Measurements from ENCODE around the gene PTPRM. TPM values are rescaled to one million over a fixed set of nuclear protein-coding genes. Genes with fewer than 3 reads are reported as not detected.

Gene PTPRM
- total RNA-seq, 1 donor from 2014 or later = 104 TPM

- DNase-seq = no peak
Observed at GRCh38 chr18:8348051-8348720, 781.1 kb downstream of the PTPRM start.

- DNase-seq = no peak
Observed at GRCh38 chr18:8349608-8350323, 782.6 kb downstream of the PTPRM start.

- DNase-seq = no peak
Observed at GRCh38 chr18:8350628-8351027, 783.5 kb downstream of the PTPRM start.

GRCh38 chr18:8351161-8351560 is 784.0 kb downstream of the PTPRM start:
- no peak for DNase-seq

GRCh38 chr18:8354304-8354703 is 787.2 kb downstream of the PTPRM start:
- DNase-seq = no peak

- DNase-seq = no peak
Observed at GRCh38 chr18:8356001-8356400, 788.9 kb downstream of the PTPRM start.

GRCh38 chr18:8357320-8357719 is 790.2 kb downstream of the PTPRM start:
- no peak for DNase-seq

GRCh38 chr18:8358033-8358765 is 791.1 kb downstream of the PTPRM start:
- no peak for DNase-seq

- no peak for DNase-seq
Observed at GRCh38 chr18:8359076-8359475, 792.0 kb downstream of the PTPRM start.

GRCh38 chr18:8359481-8359880 is 792.4 kb downstream of the PTPRM start:
- DNase-seq = no peak

GRCh38 chr18:8361941-8362471 is 794.9 kb downstream of the PTPRM start:
- DNase-seq = no peak

- no peak for DNase-seq
Observed at GRCh38 chr18:8362863-8363262, 795.7 kb downstream of the PTPRM start.

GRCh38 chr18:8364385-8364784 is 797.3 kb downstream of the PTPRM start:
- DNase-seq = no peak

GRCh38 chr18:8365006-8365405 is 797.9 kb downstream of the PTPRM start:
- no peak for DNase-seq

- DNase-seq = no peak
Observed at GRCh38 chr18:8365528-8365927, 798.4 kb downstream of the PTPRM start.

GRCh38 chr18:8366070-8366469 is 799.0 kb downstream of the PTPRM start:
- no peak for DNase-seq

- DNase-seq = no peak
Observed at GRCh38 chr18:8366656-8367055, 799.5 kb downstream of the PTPRM start.

- DNase-seq = peak; percentile 44
Observed at GRCh38 chr18:8367217-8367988, 800.3 kb downstream of the PTPRM start.

- DNase-seq = no peak
Observed at GRCh38 chr18:8368512-8369217, 801.5 kb downstream of the PTPRM start.

- DNase-seq = no peak
Observed at GRCh38 chr18:8373486-8373885, 806.4 kb downstream of the PTPRM start.

GRCh38 chr18:8374676-8375075 is 807.6 kb downstream of the PTPRM start:
- no peak for DNase-seq

- no peak for DNase-seq
Observed at GRCh38 chr18:8375249-8375648, 808.1 kb downstream of the PTPRM start.
